Mesenteric fat pad (tissue), 1 donor: ENCODE data around the gene RNFT2. TPM values are rescaled to one million over a fixed set of nuclear protein-coding genes. Genes with fewer than 3 reads are reported as not detected.

Source experiments
- DNase-seq: peaks from one replicate; pipeline ENCODE4 v3.0.0-alpha.2; 2020; ENCODE audit warnings: low spot score
- long read RNA-seq: library from polyadenylated mRNA; unstranded; transcript quantifications from one replicate; pipeline ENCODE4 v2.0.0, GENCODE V29; 2020
- total RNA-seq: library from RNA; stranded (reverse); fragmentation: NEBNext Ultra II Directional; extraction: Animal tissue kit (Norgen Biotek cat#: 25700); gene quantifications from one replicate; pipeline ENCODE4 v1.2.1, GENCODE V29; 2021
- donor health status: DM: yes; HTN: yes; CAD: no.

Gene RNFT2
- 2.1 TPM for total RNA-seq
- long read RNA-seq, partial matches to known transcripts, result 0 of 2 reads
- long read RNA-seq, other reads (novel, unspliced or antisense), result 2 of 2 reads

GRCh38 chr12:116737774-116738657 is at the start of gene RNFT2, which contains the start of gene SPRING1:
TSS of gene RNFT2 (plus strand) at chr12:116738315. CDS start at chr12:116740498, 2,183 bp downstream.
TSS of gene SPRING1 (minus strand) at chr12:116738069. CDS start at chr12:116737900, 169 bp downstream.
- DNase-seq, result peak; percentile 99

- no peak for DNase-seq
Measured at GRCh38 chr12:116689521-116689920, 48.6 kb upstream of the RNFT2 start.

GRCh38 chr12:116689979-116690744 is 48.0 kb upstream of the RNFT2 start:
- peak; percentile 41 for DNase-seq

GRCh38 chr12:116691205-116691604 is 46.9 kb upstream of the RNFT2 start:
- DNase-seq, result peak; percentile 60

GRCh38 chr12:116691636-116692035 is 46.5 kb upstream of the RNFT2 start:
- DNase-seq, result no peak

- DNase-seq, result peak; percentile 14
Measured at GRCh38 chr12:116692605-116693004, 45.5 kb upstream of the RNFT2 start.

- peak; percentile 74 for DNase-seq
Measured at GRCh38 chr12:116693286-116694227, 44.6 kb upstream of the RNFT2 start.

- DNase-seq, result peak; percentile 76
Measured at GRCh38 chr12:116694653-116695463, 43.3 kb upstream of the RNFT2 start.

GRCh38 chr12:116695464-116695725 is 42.7 kb upstream of the RNFT2 start:
- no peak for DNase-seq

- no peak for DNase-seq
Measured at GRCh38 chr12:116697305-116697704, 40.8 kb upstream of the RNFT2 start.

GRCh38 chr12:116697716-116698115 is 40.4 kb upstream of the RNFT2 start:
- no peak for DNase-seq

GRCh38 chr12:116698116-116698515 is 40.0 kb upstream of the RNFT2 start:
- no peak for DNase-seq

- no peak for DNase-seq
Measured at GRCh38 chr12:116698554-116699075, 39.5 kb upstream of the RNFT2 start.

GRCh38 chr12:116700066-116700465 is 38.0 kb upstream of the RNFT2 start:
- no peak for DNase-seq

- no peak for DNase-seq
Measured at GRCh38 chr12:116701432-116701831, 36.7 kb upstream of the RNFT2 start.

GRCh38 chr12:116703214-116703795 is 34.8 kb upstream of the RNFT2 start:
- DNase-seq, result no peak

- no peak for DNase-seq
Measured at GRCh38 chr12:116707751-116708150, 30.4 kb upstream of the RNFT2 start.

GRCh38 chr12:116708826-116709756 is 29.0 kb upstream of the RNFT2 start:
- no peak for DNase-seq
